GF-D8 (cell line): ENCODE results near the gene COX7B2.

ENCODE experiments used
- DNase-seq: peaks from one replicate; lab custom pipeline; 2025; lab: John Stamatoyannopoulos, UW

COX7B2 gene

GRCh38 chr4:46909078-46909477, at the start of gene COX7B2:
Gene COX7B2, minus strand, starts transcription at chr4:46909245. Its CDS starts 174,053 bp downstream, at chr4:46735192.
- DNase-seq: no peak

GRCh38 chr4:46956451-46956850, 47.4 kb upstream of the COX7B2 start:
- DNase-seq: no peak

GRCh38 chr4:46955601-46956000, 46.6 kb upstream of the COX7B2 start:
- no peak for DNase-seq

GRCh38 chr4:46954643-46955042, 45.6 kb upstream of the COX7B2 start:
- DNase-seq: no peak

GRCh38 chr4:46953564-46953963, 44.5 kb upstream of the COX7B2 start:
- DNase-seq: no peak

- DNase-seq: no peak
These were observed 43.4 kb upstream of the COX7B2 start for GRCh38 chr4:46952451-46952850.

GRCh38 chr4:46950826-46951225, 41.8 kb upstream of the COX7B2 start:
- DNase-seq: no peak

- DNase-seq: no peak
These were observed 40.8 kb upstream of the COX7B2 start for GRCh38 chr4:46949822-46950221.

- no peak for DNase-seq
These were observed 38.5 kb upstream of the COX7B2 start for GRCh38 chr4:46947541-46947940.

GRCh38 chr4:46946919-46947536, 38.0 kb upstream of the COX7B2 start:
- DNase-seq: no peak

- DNase-seq: no peak
These were observed 36.0 kb upstream of the COX7B2 start for GRCh38 chr4:46945062-46945461.

GRCh38 chr4:46944345-46944744, 35.3 kb upstream of the COX7B2 start:
- no peak for DNase-seq

- no peak for DNase-seq
These were observed 28.4 kb upstream of the COX7B2 start for GRCh38 chr4:46937493-46937892.

GRCh38 chr4:46934726-46935125, 25.7 kb upstream of the COX7B2 start:
- DNase-seq: no peak

- no peak for DNase-seq
These were observed 24.6 kb upstream of the COX7B2 start for GRCh38 chr4:46933686-46934085.

- DNase-seq: no peak
These were observed 22.9 kb upstream of the COX7B2 start for GRCh38 chr4:46931981-46932380.

- DNase-seq: no peak
These were observed 21.8 kb upstream of the COX7B2 start for GRCh38 chr4:46930891-46931290.

- no peak for DNase-seq
These were observed 18.2 kb upstream of the COX7B2 start for GRCh38 chr4:46927201-46927600.

- DNase-seq: no peak
These were observed 15.9 kb upstream of the COX7B2 start for GRCh38 chr4:46924789-46925529.

- no peak for DNase-seq
These were observed 13.2 kb upstream of the COX7B2 start for GRCh38 chr4:46922205-46922604.

- no peak for DNase-seq
These were observed 897 bp downstream of the COX7B2 start for GRCh38 chr4:46908148-46908547.

- DNase-seq: no peak
These were observed 9.0 kb downstream of the COX7B2 start for GRCh38 chr4:46900082-46900481.

- DNase-seq: no peak
These were observed 14.2 kb downstream of the COX7B2 start for GRCh38 chr4:46894826-46895225.

GRCh38 chr4:46890056-46890455, 19.0 kb downstream of the COX7B2 start:
- no peak for DNase-seq
